GM19372 (cell line): Measurements from ENCODE around the gene TCF12.
"Not testable (repeated sequence)": the region's sequence is repeated elsewhere in the genome, so short reads cannot be mapped to it uniquely, and the experiment has no call there.

ENCODE experiments used
- ATAC-seq: cut with Tn5 transposase; IDR thresholded peaks from one replicate; pipeline ENCODE4 v1.9.1; 2021; ENCODE audit warnings: mild to moderate bottlenecking, low read depth, moderate library complexity; ENCODE audit not compliant: unreplicated experiment

TCF12 gene

GRCh38 chr15:56972426-56972825 lies 54.0 kb downstream of the TCF12 start:
- ATAC-seq, result no peak

DNA sequence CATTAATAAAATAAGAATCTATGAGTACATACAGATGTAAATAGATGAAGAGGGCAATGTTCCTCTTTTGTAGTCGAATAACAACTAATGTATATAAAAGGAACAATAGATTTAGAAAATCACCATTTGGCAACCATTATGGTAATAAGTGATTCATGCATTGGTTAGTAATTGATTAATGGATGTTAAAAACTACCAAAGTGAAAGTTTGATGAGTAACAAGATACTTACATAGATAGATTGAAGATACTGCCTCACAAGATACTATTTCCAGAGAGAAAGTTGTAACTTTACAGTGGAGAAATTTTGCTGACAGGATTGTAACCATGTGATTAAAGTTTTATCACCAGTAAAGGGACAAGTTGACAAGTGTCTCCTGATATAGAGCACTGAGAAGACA lies 55.0 kb downstream of the TCF12 start:
- no peak for ATAC-seq

GRCh38 chr15:56977232-56977631 lies 58.8 kb downstream of the TCF12 start:
- ATAC-seq, result no peak

- no peak for ATAC-seq
Observed at GRCh38 chr15:56978898-56979662, 60.6 kb downstream of the TCF12 start.

DNA sequence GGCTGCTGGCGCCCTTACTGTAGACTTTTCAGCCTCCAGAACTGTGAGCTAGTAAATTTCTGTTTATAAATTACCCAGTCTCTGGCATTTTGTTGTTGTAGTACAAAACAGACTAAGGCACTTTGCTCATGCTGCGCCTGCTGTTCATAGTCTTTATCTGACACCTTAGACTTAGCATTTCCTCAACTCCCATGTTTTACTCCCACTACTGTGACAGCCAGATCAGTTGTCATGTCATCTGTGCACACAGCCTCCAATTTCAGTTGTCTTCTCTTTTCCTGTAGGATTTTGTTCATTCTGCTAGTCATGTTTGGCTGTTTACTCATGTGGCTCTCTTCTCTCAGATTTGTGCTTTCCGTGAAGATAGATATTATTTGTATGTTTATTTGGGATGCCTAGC lies 62.0 kb downstream of the TCF12 start:
- ATAC-seq, result no peak

- no peak for ATAC-seq
Observed at GRCh38 chr15:56981160-56981559, 62.7 kb downstream of the TCF12 start.

GRCh38 chr15:56982987-56983386 lies 64.5 kb downstream of the TCF12 start:
- ATAC-seq, result no peak

DNA sequence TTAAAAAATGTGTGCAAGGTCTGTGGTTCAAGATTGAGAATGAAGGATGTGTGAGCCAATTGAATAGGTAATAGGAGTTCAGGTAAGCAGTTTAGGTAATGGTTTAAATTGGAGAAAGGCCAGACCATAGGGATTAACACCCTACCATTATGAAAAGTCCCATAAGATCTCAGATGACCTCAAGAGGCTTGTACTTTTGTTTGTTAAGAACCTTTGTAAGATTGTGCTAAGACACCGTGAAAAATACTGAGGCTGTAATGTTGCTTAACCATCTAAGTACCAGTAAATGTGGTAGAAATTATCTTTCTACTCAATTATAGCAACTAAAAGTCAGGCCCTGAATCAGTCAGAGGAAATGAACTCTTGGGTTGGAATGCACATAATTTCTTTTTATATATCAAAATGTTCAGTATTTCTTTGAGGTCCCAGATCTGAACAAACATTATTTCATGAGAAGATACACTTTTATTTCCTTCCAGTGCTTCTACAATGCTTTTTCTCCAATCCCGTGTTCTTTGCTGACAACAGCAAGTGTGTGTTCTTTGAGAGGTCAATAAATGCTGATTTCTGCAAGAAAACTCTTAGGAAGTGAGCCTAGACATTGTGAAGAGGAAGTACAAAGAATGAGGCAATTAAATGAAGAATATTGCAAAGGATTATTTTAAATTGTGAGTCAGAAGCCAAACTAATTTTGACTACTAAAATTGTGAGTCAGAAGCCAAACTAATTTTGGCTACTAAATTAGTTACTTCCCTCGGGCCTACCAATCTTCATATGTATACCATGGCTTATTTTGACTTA lies 66.4 kb downstream of the TCF12 start:
- no peak for ATAC-seq

- no peak for ATAC-seq
Observed at GRCh38 chr15:56985856-56986255, 67.4 kb downstream of the TCF12 start.

- ATAC-seq, result no peak
Observed at GRCh38 chr15:56987286-56987685, 68.8 kb downstream of the TCF12 start.

- no peak for ATAC-seq
Observed at GRCh38 chr15:56988219-56988618, 69.8 kb downstream of the TCF12 start.

- no peak for ATAC-seq
Observed at GRCh38 chr15:56989411-56989924, 71.0 kb downstream of the TCF12 start.

DNA sequence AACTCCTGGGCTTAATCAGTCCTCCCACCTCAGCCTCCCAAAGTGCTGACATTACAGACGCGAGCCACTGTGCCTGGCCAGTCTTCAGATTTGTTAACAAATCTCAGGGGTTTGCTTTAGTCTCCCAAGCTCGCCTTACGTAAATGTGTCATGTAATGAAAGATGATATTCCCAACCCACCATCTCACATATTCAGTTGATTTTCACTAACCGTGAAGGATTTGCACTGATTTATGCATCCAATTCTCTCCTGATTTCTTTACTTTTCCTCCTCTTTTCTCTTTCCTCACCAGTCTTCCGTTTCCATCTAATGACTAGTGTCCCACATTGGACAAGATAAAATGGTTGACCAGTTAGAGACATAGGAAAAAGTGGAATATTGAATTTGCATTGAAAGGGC lies 72.6 kb downstream of the TCF12 start:
- no peak for ATAC-seq

- no peak for ATAC-seq
Observed at GRCh38 chr15:56992725-56993124, 74.3 kb downstream of the TCF12 start.

DNA sequence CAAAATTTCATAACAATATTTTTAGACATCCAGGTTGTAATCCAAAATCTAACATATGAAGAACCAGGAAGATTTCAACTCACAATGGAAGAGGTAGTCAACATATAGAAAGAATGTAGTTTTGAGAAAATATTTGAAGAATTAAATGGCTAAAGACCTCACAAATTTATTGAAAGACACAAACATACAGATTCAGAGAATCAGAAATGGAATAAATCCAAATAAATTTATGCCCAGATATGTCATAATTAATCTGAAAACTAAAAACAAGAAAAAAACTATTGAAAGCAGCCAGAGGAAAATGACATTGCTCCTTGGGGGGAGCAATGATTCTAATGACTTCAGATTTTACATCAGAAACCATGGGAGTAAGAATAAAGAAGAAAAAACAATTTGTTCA lies 75.8 kb downstream of the TCF12 start:
- ATAC-seq, result no peak

GRCh38 chr15:56996093-56996492 lies 77.6 kb downstream of the TCF12 start:
- no peak for ATAC-seq

GRCh38 chr15:56996746-56997470 lies 78.5 kb downstream of the TCF12 start:
- ATAC-seq, result no peak

DNA sequence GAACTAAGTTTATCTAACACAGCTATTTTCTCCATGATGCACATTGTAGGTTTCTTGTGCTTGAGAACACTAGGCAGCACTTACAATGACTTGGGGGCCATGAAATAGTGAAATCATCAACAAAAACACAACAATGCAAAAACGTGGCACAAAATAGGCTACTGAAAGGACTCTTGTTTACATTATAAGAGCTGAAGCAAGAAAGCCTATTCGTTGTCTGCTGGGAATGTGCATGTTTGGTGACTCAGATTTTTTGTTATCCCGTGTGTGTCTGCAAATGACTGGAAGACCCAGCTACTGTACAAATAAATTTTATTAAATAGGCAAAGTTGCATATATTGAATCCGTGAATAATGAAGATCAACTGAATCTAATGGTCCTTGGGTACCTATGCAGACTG lies 85.0 kb downstream of the TCF12 start:
- ATAC-seq, result no peak

GRCh38 chr15:57005244-57005643 lies 86.8 kb downstream of the TCF12 start:
- no peak for ATAC-seq

GRCh38 chr15:57007797-57008196 lies 89.4 kb downstream of the TCF12 start:
- not testable (repeated sequence) for ATAC-seq

DNA sequence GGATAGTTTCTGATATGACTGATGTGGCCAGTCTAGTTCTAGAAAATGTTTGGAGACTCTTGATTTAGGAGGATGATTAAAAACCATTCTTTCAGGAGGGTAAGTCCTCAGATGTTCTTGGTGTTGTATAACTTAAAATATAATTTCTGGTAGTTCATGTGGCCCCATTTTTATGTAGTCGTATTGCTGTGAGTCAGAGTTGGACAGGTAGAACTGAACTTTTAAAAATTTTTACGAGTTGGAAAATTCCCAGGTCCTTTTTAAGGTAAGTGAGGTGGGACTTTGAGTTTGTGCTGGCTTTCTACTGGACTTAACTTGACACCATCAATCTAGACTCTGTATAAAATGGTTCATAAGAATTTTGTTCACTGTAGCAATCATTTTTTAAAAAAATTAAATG lies 92.3 kb downstream of the TCF12 start:
- no peak for ATAC-seq
